Esophagus mucosa (tissue), 1 donor: ENCODE results near the gene ARPC5. TPM values are rescaled to one million over a fixed set of nuclear protein-coding genes. Genes with fewer than 3 reads are reported as not detected.
A peak's percentile ranks its signal among the peaks of the same experiment; 100 is the strongest.

Experiments used
- ATAC-seq: fragments of 200-7000 bp; cut with Tn5 transposase; one replicate; pipeline ENCODE4 v1.9.1; 2020
- total RNA-seq: library from RNA; stranded (reverse); gene quantifications from one replicate; pipeline ENCODE4 v1.2.4, GENCODE V29; 2023
- donor health status: DM: yes; HTN: yes; CAD: no.

ARPC5 gene
- total RNA-seq, 1 donor from 2014 or later, result 97.8 TPM

- no peak for ATAC-seq
These were observed 25.7 kb downstream of the ARPC5 start for GRCh38 chr1:183609759-183610452.

- peak; percentile 90 for ATAC-seq
These were observed 26.3 kb downstream of the ARPC5 start for GRCh38 chr1:183609313-183609712.

DNA sequence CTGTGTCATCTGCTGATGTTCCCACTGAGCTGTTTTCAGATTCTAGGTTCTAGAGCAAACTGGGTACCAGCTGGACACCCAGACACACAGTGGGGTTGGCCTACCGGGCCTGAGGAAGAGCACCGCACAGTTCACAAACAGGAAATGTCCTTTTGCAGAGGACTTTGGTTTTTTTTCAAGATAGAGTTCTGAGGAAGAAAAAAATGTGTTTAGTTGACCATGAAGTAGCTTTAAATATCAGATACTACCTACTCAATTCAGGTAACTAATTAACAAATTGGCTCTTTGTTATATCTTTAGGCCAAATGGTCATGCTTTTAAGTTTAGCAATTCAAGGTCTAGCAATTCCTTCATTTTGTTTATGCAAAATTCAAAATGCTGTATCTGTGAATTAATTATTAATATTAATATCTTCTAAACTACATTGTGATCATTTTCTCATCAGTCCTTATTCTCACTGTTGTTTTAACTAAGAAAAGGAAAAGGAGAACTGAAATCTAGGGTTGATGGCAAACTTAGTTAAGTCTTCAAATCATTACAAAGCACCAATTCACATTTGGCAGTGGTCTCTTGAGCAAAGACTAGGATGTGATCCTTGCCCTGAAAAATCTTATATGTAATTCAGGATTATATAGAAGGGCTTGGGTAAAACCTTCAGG, 28.1 kb downstream of the ARPC5 start:
- no peak for ATAC-seq

DNA sequence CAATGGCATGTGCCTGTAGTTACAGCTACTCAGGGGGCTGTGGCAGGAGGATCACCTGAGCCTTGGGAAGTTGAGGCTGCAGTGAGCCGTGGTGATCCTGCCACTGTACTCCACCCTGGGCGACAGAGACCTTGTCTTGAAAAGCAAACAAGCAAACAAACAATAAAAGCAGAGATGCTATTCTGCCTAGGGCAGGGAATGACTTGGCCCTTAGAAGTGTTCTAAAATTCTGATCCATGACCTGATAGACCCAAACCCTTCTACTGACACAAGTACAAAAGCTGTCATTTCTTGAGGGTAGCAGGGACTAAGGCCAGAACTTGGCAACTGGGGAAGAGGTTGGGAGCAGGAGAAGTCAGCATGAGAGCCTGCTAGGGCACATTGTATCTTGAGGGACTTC, 29.7 kb downstream of the ARPC5 start:
- no peak for ATAC-seq

DNA sequence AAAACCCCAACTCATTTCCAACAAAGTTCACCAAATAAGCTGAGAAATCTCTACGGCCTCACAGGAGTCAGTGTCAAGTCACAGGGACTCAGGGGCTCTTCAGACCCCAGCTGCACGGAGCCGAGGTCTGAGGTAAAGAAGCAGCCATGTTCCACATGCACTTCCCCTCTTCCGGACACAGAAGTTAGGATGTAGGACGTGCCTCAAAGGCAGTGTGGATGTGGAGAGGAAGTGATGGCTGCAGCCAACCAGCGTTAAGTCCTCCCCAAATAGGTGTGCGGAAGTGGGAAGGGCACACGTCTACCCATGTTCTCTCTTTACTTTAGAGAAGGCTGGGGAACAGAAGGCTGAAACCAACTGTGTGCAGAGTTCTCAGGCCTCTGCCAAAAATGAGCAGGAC, 30.8 kb downstream of the ARPC5 start:
- no peak for ATAC-seq

DNA sequence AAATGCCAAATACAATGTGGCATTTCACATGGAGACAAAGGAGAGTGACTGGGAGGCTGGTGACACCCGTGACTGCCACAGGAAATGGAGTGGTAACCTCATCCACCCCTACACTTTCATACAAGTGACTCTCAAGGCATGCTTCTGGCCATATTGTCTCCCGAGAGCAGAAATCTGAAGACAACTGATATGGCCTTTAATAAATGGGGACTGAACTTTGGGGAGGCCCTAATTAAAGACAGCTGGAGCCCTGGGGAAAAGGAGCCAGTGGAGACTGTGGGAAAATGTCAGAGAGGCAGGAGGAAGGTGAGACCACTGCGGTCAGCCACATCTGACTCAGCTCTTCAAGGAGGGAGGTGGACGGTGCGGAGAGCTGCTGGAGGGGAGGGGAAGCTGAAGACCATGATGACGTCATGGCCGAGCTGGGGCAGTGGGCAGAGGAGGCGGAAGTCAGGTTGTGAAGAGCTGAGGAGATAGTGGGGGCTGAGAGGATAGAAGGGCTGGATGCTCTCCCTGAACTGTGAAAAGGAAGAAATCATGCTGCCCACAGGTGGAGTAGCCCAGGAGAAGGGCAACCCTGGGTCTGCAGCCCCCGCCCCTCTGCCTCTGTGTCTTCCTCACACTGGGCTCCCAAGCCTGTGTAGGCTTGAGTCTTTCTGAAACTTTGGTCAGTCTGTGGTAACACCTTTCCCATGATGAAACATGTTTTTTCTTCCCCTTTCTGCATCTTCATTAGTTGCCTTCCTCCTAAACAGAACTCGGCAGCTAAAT, 31.4 kb downstream of the ARPC5 start:
- no peak for ATAC-seq

DNA sequence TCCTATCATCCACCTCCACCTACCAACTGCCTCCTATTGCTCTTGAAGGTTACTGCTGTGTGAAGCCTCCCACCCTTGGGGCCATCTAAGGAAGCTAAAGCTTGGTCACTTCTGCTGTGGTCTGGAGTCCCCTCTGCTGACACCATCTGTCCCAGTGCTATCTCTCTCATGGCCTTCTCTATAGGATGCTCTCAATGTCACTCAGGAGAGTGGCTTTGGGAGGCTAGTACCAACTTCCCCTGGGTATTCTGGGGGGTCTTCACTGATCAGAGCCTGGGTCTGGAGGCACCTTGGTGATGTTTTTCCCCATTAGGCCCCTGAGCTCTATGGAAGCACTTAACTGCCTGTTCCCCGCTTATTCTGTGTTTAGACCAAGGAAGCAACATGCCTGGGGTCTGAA, 33.1 kb downstream of the ARPC5 start:
- ATAC-seq, result no peak

GRCh38 chr1:183600634-183601033, 34.9 kb downstream of the ARPC5 start:
- peak; percentile 17 for ATAC-seq

- ATAC-seq, result peak; percentile 93
These were observed 35.4 kb downstream of the ARPC5 start for GRCh38 chr1:183600136-183600535.

- no peak for ATAC-seq
These were observed 37.2 kb downstream of the ARPC5 start for GRCh38 chr1:183598386-183598785.

GRCh38 chr1:183597656-183598347, 37.8 kb downstream of the ARPC5 start:
- no peak for ATAC-seq

GRCh38 chr1:183596500-183596899, 39.1 kb downstream of the ARPC5 start:
- ATAC-seq, result no peak

DNA sequence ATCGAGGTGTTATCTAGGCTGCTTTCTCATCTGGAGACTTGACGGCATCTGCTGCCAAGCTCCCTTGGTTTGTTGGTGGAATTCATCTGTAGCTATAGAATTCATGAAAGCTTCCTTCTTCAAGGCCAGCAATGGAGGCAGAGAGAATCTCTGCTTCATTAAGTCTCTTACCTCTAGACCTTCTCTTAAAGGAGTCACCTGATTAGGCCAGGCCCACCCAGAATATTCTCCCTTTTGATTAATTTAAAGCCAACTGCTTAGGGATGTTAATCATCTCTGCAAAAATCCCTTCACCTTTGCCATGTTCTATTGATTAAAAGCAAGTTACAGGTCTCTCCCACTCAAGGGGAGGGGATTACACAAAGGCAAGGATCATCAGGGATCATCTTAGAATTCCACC, 40.0 kb downstream of the ARPC5 start:
- ATAC-seq, result no peak

- peak; percentile 35 for ATAC-seq
These were observed 42.2 kb downstream of the ARPC5 start for GRCh38 chr1:183593356-183593755.

DNA sequence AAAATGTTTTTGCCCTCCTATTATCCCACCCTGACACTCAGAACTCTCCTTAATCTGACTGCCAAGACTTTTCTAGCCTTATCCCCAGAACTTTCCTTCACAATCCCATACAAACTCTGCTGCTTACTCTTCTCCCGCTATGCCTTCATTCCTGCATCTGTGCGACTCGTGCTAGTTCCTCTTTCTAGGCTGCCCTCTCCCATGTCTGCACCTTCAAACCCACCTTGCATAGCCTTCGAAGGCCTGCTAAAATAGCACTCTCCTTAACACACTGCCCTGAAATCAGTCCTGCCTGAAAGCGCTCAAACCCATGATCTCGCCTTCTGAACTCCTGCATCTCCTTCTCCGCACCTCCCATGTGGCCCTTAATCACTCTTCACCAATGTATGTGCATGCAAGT, 42.9 kb downstream of the ARPC5 start:
- no peak for ATAC-seq

DNA sequence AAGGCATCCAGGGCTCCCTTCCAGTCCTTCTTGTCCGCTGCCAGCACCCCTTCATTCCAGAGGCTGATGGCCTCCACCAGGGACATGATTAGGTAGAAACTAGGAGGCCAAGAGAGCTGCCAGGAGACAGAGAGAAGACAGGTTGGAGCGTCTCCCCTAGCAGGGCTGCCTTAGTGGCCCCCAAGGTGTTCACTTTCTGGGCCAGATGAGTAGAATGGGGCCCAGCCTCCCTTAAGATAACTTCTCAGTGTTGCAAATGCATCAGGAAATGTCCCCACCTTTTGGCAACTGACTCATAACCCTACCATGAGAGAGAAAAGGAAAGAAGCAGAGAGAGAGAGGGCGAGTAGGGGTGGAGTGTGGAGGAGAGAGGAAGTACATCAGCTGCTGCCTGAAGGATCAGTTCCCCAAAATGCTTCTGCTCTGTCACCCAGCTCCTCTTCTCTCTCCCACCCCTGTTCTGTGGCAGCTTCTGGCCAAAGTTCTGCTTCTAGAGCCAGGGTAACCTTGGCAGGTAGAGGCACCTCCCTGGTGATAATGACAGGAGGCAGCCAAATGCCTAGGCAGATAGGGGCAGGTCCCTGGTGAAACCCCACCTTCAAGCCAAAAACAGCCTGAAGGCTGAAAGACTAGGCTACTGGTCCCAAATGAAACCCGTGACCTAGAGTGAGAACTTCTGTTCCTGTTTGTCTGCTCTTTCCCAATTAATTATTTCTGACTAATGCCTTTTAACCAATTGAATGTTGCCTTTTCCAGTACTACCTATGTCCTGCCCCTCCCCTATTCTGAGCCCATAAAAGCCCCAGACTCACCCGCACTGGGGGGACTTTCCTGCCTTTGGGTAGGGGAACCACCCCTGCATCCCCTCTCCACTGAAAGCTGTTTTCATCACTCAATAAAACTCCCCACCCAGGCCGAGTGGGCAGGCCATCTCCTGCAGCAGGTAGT, 45.1 kb downstream of the ARPC5 start, which contains the start of gene NCF2:
TSS of gene NCF2 (minus strand) at position 216 of the 948 bp plus-strand sequence. CDS start at position 86, 130 bp downstream.
- ATAC-seq, result peak; percentile 85

GRCh38 chr1:183589874-183590243, 45.7 kb downstream of the ARPC5 start:
- peak; percentile 24 for ATAC-seq

- no peak for ATAC-seq
These were observed 46.2 kb downstream of the ARPC5 start for GRCh38 chr1:183589384-183589783.

DNA sequence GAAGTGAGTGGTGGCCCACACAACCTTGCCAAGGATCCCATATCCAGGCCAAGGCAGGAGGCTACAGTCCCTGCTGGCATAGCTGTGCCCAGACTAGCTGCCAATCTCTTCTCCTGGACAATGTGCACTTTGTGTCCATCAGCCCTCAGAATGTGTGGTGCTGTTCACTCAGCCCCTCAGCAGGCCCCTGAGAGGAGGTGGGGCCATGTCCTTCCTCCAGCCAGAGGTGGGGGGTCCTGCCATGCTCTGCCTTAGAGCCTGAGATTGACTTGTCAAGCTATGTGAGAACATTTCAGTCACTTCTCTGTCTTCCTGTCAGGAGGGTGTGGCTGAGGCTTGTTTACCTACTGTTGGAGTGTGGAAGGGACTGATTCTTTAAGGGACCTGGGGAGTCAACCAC, 46.8 kb downstream of the ARPC5 start:
- peak; percentile 44 for ATAC-seq

DNA sequence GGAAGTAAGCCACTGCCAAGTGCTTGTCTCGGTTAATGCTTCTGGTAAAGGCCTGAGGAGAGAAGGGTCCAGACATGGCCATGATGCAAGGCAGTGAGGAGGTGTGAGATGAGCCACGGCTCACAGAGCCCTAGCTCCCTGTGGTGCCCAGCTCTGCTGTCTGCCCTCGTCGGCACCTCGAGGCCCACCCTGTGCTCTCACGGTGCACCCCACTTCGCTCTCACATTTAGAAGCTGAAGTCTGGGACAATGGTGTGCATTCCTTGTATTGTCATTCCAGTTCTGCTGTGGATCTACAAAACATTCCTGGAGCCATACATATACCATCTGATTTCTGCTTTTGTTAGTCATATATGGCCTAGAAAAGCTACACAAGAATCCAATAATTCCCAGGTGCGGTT, 48.7 kb downstream of the ARPC5 start:
- ATAC-seq, result no peak

- ATAC-seq, result no peak
These were observed 49.1 kb downstream of the ARPC5 start for GRCh38 chr1:183586455-183586854.

DNA sequence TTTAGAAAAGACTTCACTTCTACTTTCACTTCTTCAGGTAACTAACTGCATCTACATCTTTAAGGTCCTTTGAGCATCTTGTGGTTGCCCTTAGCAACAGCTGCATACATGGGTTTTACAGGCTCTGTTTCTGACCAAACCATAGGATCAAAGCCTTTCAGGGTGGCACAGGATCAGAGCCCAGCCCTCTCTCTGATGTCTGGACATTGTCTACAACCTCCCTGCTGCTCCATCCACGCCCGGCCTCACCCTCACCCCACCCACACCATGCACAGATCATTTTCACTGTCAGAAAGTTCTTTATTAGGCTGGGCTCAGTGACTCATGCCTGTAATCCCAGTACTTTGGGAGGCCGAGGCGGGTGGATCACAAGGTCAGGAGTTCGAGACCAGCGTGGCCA, 50.5 kb downstream of the ARPC5 start:
- peak; percentile 81 for ATAC-seq
